ENCODE measurements around the gene CR1L.

Gene CR1L

GRCh38 chr1:207644852-207645634, at the start of gene CR1L:
Gene CR1L (plus strand): TSS chr1:207645133. CDS start chr1:207645234, 101 bp downstream.
- TF ChIP-seq CTCF (conservative IDR thresholded peaks at IDR 0.05; ENCODE audit: low read length): no peak
- peak within 1 kb of the TSS; percentile 71 for H3K4me3 ChIP-seq (ENCODE audit: low read length)
- peak; percentile 48 for DNase-seq (ENCODE audit: low read depth)

- no peak for TF ChIP-seq CTCF (conservative IDR thresholded peaks at IDR 0.05; ENCODE audit: low read length)
- no peak overlapping the region for H3K4me3 ChIP-seq (ENCODE audit: low read length)
- no peak for DNase-seq (ENCODE audit: low read depth)
These were observed 41.2 kb upstream of the CR1L start for GRCh38 chr1:207603777-207604176.

GRCh38 chr1:207605444-207606361, 39.2 kb upstream of the CR1L start:
- DNase-seq (ENCODE audit: low read depth): no peak
- TF ChIP-seq CTCF (conservative IDR thresholded peaks at IDR 0.05; ENCODE audit: low read length): no peak
- no peak overlapping the region for H3K4me3 ChIP-seq (ENCODE audit: low read length)

- no peak overlapping the region for H3K4me3 ChIP-seq (ENCODE audit: low read length)
- TF ChIP-seq CTCF (conservative IDR thresholded peaks at IDR 0.05; ENCODE audit: low read length): no peak
- DNase-seq (ENCODE audit: low read depth): no peak
These were observed 38.6 kb upstream of the CR1L start for GRCh38 chr1:207606362-207606755.

GRCh38 chr1:207612762-207613161, 32.2 kb upstream of the CR1L start:
- no peak for DNase-seq (ENCODE audit: low read depth)
- no peak overlapping the region for H3K4me3 ChIP-seq (ENCODE audit: low read length)
- no peak for TF ChIP-seq CTCF (conservative IDR thresholded peaks at IDR 0.05; ENCODE audit: low read length)

GRCh38 chr1:207619871-207620542, 24.9 kb upstream of the CR1L start:
- peak; percentile 89 for TF ChIP-seq CTCF (conservative IDR thresholded peaks at IDR 0.05; ENCODE audit: low read length)
- peak; percentile 60 for DNase-seq (ENCODE audit: low read depth)
- H3K4me3 ChIP-seq (ENCODE audit: low read length): no peak overlapping the region

Measured in AG10803 (cell line).